ENCODE results near the gene GPR158.

GPR158 gene

GRCh38 chr10:25614652-25615051 lies 439.9 kb downstream of the GPR158 start:
- no peak for DNase-seq

GRCh38 chr10:25615926-25616325 lies 441.1 kb downstream of the GPR158 start:
- DNase-seq: no peak

- no peak for DNase-seq
Measured at GRCh38 chr10:25616903-25617592, 442.2 kb downstream of the GPR158 start.

- DNase-seq: no peak
Measured at GRCh38 chr10:25627606-25628005, 452.8 kb downstream of the GPR158 start.

GRCh38 chr10:25629333-25629732 lies 454.5 kb downstream of the GPR158 start:
- no peak for DNase-seq

- DNase-seq: no peak
Measured at GRCh38 chr10:25631471-25631870, 456.7 kb downstream of the GPR158 start.

GRCh38 chr10:25632802-25633201 lies 458.0 kb downstream of the GPR158 start:
- DNase-seq: no peak

GRCh38 chr10:25633542-25633941 lies 458.7 kb downstream of the GPR158 start:
- no peak for DNase-seq

- DNase-seq: no peak
Measured at GRCh38 chr10:25639646-25640045, 464.8 kb downstream of the GPR158 start.

- no peak for DNase-seq
Measured at GRCh38 chr10:25641595-25641994, 466.8 kb downstream of the GPR158 start.

- no peak for DNase-seq
Measured at GRCh38 chr10:25642721-25643120, 467.9 kb downstream of the GPR158 start.

GRCh38 chr10:25646371-25646770 lies 471.6 kb downstream of the GPR158 start:
- DNase-seq: no peak

- no peak for DNase-seq
Measured at GRCh38 chr10:25651534-25651933, 476.7 kb downstream of the GPR158 start.
